Measurements from ENCODE around the gene TRIM7.
"Not testable (repeated sequence)": the region's sequence is repeated elsewhere in the genome, so short reads cannot be mapped to it uniquely, and the experiment has no call there.

The TRIM7 gene

GRCh38 chr5:181232593-181232992 is 27.6 kb upstream of the TRIM7 start:
- no peak for DNase-seq

GRCh38 chr5:181231432-181231831 is 26.4 kb upstream of the TRIM7 start:
- no peak for DNase-seq

- no peak for DNase-seq
These were observed 25.6 kb upstream of the TRIM7 start for GRCh38 chr5:181230551-181230950.

- no peak for DNase-seq
These were observed 25.0 kb upstream of the TRIM7 start for GRCh38 chr5:181229996-181230395.

- DNase-seq: no peak
These were observed 19.6 kb upstream of the TRIM7 start for GRCh38 chr5:181224390-181225229.

GRCh38 chr5:181223729-181224389 is 18.9 kb upstream of the TRIM7 start:
- DNase-seq: no peak

GRCh38 chr5:181223058-181223728 is 18.2 kb upstream of the TRIM7 start, which contains the start of gene TRIM41:
TRIM41 (plus strand) TSS chr5:181223281; CDS start chr5:181224000, 719 bp downstream.
- no peak for DNase-seq

- no peak for DNase-seq
These were observed 17.6 kb upstream of the TRIM7 start for GRCh38 chr5:181222630-181223057.

- no peak for DNase-seq
These were observed 17.0 kb upstream of the TRIM7 start for GRCh38 chr5:181221792-181222629.

GRCh38 chr5:181221105-181221791 is 16.3 kb upstream of the TRIM7 start:
- DNase-seq: no peak

GRCh38 chr5:181220178-181220515 is 15.2 kb upstream of the TRIM7 start:
- no peak for DNase-seq

- DNase-seq: no peak
These were observed 14.5 kb upstream of the TRIM7 start for GRCh38 chr5:181219262-181220177.

- DNase-seq: no peak
These were observed 13.8 kb upstream of the TRIM7 start for GRCh38 chr5:181218795-181219124.

GRCh38 chr5:181217803-181218062 is 12.7 kb upstream of the TRIM7 start:
- DNase-seq: no peak

- DNase-seq: no peak
These were observed 12.3 kb upstream of the TRIM7 start for GRCh38 chr5:181217111-181217802.

- no peak for DNase-seq
These were observed 11.3 kb upstream of the TRIM7 start for GRCh38 chr5:181215997-181216989.

- not testable (repeated sequence) for DNase-seq
These were observed 9.3 kb upstream of the TRIM7 start for GRCh38 chr5:181214249-181214648.

GRCh38 chr5:181212934-181213333 is 7.9 kb upstream of the TRIM7 start:
- DNase-seq: no peak

- no peak for DNase-seq
These were observed 7.1 kb upstream of the TRIM7 start for GRCh38 chr5:181212080-181212479.

GRCh38 chr5:181211208-181211607 is 6.2 kb upstream of the TRIM7 start:
- DNase-seq: no peak
